ENCODE data around the gene CAMTA1.

Gene CAMTA1

DNA sequence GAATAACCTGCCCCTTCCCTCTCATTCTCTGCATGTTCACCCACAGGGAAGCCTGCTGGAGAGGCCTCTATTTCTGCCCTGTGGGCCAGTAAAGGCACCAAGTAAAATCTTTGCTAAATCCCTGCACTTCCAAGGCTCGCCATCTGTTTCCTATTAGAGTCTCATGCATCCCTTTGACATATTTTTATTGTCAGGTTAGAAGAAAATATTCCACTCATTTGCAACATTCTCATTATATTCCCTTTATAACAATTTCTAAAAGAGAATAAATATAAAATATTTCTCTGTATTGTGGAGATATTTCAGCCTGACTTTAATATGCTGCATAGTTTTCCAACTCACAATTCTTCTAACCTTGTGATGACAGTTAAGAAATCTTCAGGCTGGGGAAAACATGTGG lies 645.4 kb downstream of the CAMTA1 start:
- no peak for DNase-seq

DNA sequence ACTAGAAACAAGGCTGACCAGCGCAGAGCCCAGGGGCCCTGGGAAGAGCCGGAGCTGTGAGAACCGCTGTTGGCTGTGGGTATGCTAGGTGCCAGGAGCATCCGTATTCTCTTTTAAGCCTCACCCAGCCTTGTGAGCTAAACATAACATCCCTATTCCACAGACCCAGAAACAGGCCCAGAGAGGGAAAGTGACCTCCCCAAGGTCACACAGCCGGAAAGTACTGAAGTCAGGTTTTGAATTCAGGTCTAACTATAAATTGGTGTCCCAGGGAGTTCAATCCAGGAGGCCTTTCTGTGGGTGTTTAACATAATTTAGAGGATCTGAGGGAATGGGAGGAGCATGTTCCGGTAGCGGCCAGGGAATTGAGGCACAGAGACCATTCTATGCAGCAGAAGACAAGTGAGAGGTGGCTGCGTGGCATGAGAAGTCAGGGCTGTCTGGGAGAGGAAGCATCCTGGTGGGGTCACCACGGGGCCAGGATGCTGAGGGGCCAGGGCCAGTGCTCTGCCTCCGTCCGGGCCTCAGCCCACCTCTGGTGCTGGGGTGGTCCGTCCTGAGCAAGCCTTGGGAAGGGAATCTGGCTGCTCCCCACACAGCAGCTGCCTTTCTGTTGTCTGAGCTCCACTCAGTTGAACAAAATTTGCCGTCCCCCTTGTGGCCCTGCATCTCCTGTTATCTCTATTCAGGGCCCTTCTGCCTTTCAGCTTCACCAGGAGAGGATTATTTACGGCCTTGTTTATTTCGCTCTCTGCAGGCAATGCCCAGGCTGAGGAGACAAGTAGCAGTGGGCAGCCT lies 647.0 kb downstream of the CAMTA1 start:
- no peak for DNase-seq

DNA sequence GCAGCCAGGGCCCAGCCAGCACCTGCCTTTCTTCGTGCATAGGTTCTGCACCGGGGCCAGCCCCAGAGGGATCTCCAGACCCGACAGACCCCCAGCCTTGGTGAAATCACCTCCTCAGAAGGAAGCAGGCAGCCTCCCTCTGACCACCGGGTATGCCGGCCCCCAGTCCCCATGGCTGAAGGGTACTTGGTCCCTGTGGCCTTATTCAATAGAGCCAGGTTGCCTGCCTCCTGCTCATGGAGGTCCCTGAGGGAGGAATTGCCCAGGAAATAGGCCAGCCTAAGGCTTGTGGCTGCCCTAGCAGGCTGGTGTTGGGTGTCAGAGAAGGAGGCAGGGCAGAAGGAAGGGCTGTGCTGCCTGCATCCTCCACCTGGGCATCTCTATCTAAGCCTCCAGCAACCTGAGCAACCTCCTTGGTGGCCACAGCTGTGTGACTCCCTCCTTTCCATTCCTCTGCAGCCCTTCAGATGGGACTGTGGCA lies 647.7 kb downstream of the CAMTA1 start:
- DNase-seq, result no peak

GRCh38 chr1:7434566-7434965 lies 649.3 kb downstream of the CAMTA1 start:
- DNase-seq, result no peak

DNA sequence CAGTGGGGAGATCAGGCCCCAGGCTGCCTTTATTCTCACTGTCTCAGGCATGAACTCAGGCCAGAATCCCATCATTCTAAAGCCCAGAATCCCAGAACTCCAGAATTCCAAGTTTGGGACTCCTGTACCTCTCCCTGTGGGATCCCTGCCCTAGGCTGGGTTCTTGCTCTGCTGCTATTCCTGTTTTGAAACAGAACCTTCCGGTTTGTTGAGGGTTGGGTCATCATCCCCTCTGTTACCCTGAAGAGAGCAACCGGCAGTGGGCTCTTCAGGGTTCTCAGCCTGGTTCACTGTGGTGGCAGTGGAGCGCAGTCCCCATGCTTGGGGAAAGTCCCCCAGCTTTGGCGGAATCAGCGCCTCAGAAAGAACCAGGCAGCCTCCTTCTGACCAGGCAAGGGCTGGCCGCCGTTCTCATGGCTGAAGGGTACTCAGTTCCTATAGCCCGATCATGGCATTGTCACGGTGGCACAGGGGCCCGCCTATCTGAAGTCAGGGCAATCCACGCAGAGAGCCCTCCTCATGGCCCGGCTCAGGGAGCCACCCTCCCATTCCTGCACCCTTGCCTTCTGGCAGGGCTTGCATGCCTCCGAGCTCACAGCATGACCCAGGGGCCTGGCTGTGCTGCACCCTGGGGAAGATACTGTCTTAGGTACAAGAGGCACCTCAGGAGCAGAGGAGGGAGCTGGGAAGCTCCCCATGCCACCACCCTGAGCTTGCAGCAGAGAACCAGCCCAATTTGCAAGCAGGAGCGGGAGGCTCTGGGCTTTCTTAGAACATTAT lies 650.2 kb downstream of the CAMTA1 start:
- no peak for DNase-seq

- no peak for DNase-seq
Observed at GRCh38 chr1:7436056-7437005, 651.1 kb downstream of the CAMTA1 start.

- DNase-seq, result no peak
Observed at GRCh38 chr1:7437036-7437435, 651.8 kb downstream of the CAMTA1 start.

DNA sequence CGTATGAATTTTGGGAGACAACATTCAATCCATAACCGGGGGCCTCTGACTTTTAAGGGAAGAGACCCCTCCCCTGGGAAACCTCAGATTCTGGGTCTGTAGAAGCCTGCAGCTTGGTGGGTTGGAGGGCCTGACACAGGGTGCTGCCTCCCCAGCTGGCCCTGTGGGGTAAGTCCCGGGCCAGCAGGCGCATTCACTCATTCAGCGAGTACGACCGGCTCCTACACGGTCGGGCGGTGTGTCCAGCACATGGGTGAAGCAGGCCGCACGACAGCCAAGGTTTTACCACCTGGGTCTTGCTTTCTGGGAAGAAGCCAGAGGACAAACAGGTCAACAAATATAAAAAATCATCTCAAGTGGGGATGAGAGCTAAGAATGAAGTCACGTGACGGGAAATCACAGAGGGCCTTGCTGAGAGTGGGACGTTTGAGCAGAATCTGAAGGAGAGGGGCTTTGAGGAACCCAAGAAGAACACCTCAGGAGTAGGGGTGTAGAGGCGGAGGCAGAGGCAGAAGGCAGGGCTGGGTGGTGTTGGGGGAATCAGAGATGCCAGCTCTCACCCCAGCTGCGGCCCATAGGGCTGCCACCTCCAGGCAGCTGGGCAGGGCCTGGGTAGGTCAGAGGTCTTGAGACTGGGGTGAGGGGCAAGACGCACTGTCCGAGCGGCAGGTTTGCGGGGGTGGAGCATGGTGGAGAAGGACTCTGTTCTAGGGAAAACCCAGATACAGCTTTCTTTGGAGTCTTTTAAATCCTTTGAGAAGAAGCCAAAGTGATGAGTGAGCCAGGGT lies 652.5 kb downstream of the CAMTA1 start:
- no peak for DNase-seq

DNA sequence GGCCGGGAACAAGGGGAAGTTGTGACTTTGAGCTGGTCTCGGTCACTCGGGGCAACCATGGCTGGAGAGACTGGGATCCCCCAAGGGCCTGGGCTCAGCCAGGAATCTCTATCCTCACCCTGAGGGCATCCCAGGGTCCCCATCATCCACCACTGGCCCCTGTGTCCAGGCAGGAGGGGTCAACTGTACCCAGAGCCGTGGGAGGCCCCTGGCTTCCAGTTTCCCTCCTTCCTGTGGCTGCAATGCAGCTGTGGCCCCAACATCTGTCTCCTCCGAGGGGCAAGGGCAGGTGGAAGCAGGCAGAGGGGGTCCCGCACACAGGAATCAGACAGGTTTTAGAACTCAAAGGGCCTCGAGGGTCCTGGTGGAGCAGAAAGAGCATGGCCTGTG lies 653.1 kb downstream of the CAMTA1 start:
- no peak for DNase-seq

GRCh38 chr1:7438921-7439655 lies 653.8 kb downstream of the CAMTA1 start:
- no peak for DNase-seq

DNA sequence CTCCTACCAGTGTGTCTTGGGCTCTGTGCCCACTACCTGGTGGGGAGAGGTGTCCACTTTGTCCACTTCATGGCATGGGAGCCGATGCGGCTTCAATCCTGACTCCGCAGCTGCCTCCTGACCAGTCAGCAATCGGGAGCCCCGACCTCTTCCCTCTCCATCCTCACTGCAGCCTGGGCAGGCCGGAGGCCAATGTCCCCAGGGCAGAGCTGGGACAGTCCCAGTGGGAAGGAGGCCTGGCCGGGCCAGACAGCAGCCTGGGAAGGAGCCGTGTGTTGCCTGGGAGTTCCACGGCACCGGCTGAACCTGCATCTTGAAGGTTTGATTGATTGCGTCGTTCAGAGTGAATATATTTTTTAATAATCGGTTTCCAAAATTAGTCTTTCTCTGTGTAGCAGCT lies 654.9 kb downstream of the CAMTA1 start:
- DNase-seq, result no peak

- no peak for DNase-seq
Observed at GRCh38 chr1:7441143-7441841, 656.0 kb downstream of the CAMTA1 start.

DNA sequence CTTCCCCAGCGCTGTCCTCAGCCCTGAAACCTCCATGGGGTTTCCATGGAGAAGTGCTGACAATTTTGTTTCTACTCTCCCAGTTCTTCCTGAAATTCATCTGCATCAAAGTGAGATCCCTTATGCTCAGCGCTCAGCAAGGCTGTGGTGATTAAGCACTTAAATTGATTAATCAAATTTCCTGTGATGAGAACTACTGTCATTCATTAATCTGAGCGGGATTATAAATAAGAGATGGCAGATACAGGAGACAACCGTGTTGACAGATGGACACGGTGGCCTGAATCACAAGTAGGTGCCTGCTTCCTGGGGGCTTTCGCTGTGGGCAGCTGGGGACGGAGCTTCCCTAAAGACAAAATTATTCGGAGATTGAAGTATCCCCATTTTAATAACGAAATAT lies 656.8 kb downstream of the CAMTA1 start:
- no peak for DNase-seq

GRCh38 chr1:7442918-7443317 lies 657.7 kb downstream of the CAMTA1 start:
- DNase-seq, result no peak

GRCh38 chr1:7444363-7444762 lies 659.1 kb downstream of the CAMTA1 start:
- no peak for DNase-seq

GRCh38 chr1:7447093-7447492 lies 661.8 kb downstream of the CAMTA1 start:
- DNase-seq, result no peak

- DNase-seq, result no peak
Observed at GRCh38 chr1:7447736-7448135, 662.5 kb downstream of the CAMTA1 start.

DNA sequence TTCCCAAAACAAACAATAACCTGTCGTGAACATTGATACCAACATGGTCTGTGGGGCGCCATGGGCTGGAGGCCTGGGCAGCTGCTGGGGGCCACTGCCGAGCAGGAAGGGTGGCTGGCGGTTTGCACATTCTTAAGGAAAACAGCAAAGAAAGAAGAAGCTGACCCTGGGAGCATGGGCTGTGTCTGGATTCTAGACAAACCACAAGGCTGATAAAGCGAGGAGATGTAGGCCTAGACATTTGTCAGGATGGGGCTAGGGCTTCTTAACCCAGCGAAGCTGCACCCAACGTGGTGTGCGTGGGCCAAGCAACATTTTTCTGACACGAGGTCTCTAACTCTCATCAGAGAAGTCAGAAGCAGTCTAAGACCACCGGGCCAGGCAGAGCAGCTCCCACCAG lies 663.7 kb downstream of the CAMTA1 start:
- DNase-seq, result no peak

- no peak for DNase-seq
Observed at GRCh38 chr1:7449750-7450149, 664.5 kb downstream of the CAMTA1 start.

GRCh38 chr1:7450838-7451237 lies 665.6 kb downstream of the CAMTA1 start:
- no peak for DNase-seq

- no peak for DNase-seq
Observed at GRCh38 chr1:7453038-7453437, 667.8 kb downstream of the CAMTA1 start.
